Stimulated activated CD4-positive, alpha-beta T cell treated with anti-CD3 and anti-CD28 coated beads, Interleukin-4, amount 100 ng/mL, for 24 hours (primary cell): ENCODE results near the gene FBXO22.
"Not testable (repeated sequence)": the region's sequence is repeated elsewhere in the genome, so short reads cannot be mapped to it uniquely, and the experiment has no call there.

Source experiments
- DNase-seq: peaks from one replicate; pipeline ENCODE4 v3.0.0-alpha.2; 2020

Gene FBXO22

DNA sequence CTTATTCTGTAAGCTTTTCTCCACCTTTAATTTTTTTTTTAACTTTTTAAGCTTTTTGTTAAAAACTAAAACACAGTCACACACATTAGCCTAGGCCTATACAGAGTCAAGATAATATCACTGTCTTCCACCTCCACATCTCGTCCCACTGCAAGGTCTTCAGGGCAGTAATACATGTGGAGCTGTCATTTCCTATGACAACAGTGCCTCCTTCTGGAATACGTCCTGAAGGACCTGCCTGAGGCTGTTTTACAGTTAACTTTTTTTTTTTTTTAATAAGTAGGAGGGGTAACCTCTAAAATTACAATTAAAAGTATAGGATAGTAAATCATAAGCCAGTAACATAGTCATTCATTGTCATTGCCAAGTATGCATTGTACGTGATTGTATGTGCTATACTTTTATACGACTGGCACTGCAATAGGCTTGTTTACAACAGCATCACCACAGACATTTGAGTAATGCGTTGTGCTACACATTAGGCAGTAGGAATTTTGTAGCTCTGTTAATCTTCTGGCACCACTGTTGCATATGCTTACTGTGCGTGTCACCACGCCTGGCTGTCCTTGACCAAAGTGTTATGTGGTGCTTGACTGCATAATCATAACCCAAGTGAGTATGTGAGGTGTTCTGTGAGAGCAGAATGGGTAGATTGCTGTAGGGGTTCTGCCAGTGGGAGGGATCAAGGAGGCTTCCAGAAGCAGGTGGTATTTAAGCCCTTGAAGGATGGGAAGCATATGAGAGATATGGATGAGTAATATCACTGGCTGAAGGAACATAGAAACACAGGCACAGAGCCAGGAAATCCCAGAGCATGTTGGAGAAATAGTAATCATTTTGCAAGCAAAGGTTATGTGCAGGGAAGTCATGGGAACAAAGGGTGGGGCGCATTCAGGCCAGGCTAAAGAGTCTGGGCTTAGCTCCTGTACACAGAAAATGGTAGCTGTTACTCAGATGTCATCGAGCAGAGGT lies 18.3 kb downstream of the FBXO22 start:
- DNase-seq, result no peak

DNA sequence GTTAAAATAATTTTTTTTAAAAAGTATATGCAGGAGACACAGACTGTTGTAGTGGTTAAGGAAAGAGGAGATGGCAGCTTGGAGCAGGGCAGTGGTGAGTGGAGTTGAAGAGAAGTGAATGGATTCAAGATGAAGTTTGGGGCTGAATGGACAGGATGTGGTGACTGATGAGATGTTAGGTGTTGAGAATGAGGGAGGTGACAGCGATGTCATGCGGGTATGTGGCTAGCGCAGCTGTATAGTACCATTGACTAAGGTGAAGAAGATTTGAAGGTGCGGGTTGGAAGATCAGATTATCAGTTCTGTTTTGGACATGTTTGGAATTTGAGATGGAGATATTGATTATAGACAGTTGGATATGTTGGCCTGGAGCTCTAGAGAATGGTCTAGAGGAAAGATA lies 20.1 kb downstream of the FBXO22 start:
- no peak for DNase-seq

DNA sequence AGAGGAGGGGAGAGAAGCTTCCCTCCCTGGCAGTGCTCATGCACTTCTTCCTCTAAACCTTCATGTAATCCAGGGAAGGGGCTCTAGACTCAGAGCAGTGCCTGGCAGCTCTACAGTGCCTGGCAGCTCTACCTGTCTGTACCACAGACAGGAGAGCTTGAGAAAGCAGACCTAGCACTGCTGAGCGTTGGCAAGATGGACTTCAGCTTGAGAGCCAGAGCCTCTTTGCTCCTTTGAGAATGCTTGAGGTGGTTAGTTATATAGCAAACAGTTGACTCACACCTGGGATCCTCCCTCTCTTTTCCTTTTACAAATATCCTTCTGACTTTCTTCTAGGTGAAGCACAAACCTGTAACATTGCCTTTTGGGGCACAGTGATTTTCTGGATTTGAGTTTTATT lies 20.9 kb downstream of the FBXO22 start:
- DNase-seq, result no peak

DNA sequence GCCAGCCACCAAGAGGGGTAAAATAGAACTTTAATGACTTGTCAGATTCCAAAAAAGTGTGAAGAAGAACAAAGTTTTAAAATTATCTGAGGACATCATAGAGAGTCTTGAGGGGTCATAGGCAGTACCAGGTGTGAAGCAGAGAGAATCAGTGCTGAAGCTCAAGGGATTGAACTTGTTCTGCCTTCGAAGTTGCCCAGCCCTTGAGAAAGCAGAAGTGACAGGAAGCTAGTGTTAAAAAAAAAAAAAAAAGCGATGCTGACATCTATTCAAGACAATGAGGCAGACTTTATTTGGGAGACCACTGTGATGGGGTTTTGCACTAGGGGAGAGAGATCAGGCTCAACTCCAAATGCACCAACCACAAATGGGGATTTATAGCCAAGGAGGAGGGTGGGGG lies 21.8 kb downstream of the FBXO22 start:
- no peak for DNase-seq

DNA sequence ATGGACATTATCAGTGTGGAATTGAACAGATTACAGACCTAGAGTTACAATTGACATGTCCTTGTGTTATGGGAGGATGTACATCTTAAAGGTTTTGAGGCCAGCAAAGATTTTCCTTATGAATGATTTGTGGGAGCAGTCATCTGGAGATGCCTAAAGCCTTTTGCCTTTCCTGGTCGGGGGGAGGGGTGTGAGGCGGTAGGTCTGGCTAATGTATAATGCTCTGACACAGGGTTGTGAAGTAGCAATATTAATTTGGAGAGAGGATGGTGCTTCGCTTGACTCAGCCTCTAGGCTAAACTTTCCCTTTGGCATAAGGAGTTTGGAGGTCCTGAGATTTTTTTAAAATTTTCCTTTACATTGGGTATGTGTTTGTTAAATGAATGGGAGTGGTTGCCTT lies 23.3 kb downstream of the FBXO22 start:
- DNase-seq, result no peak

- DNase-seq, result no peak
These were observed 23.9 kb downstream of the FBXO22 start for GRCh38 chr15:75927601-75928000.

DNA sequence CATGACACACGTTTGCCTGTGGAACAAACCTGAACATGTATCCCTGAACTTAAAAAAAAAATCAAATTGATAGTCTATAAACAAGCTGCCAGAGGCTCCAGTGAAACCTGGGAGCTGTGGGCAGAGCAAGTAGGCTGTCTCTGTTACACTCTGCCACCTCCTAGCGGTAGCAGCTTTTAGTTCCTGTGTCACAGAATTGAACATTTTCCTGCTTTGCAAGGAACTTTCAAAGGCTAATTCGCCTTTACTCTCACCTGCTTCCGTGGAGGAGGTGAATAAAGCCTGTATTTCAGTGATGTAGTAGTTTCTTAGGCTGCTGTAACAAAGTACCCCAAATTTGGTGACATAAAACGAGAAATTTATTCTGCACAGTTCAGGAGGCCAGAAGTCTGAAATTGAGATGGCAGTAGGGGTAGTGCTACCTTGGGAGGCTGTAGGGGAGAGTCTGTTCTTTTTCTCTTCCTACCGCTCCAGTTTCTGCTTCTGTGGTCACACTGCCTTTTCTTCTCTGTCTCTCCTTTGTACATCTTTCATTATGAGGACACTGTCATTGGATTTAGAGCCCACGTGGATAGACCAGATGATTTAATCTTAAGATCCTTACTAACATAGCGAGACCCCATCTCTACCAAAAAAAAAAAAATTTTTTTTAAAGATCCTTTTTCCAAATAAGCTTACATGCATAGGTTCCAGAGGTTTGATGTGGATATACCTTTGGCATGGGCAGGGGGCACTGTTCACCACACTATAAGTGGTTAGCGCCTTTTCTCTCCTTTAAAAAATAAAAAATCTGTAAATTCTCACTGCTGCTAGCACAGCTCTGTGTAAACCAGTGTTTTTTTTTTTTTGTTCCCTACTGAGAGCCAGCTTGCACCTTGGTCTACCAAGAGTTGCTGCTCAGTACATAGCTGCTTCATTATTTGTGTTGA lies 25.3 kb downstream of the FBXO22 start:
- no peak for DNase-seq

GRCh38 chr15:75929799-75930565 lies 26.3 kb downstream of the FBXO22 start:
- DNase-seq, result no peak

GRCh38 chr15:75930866-75931265 lies 27.2 kb downstream of the FBXO22 start:
- no peak for DNase-seq

GRCh38 chr15:75942464-75942863 lies 38.8 kb downstream of the FBXO22 start:
- no peak for DNase-seq

- DNase-seq, result no peak
These were observed 39.6 kb downstream of the FBXO22 start for GRCh38 chr15:75943246-75943645.

- DNase-seq, result no peak
These were observed 40.1 kb downstream of the FBXO22 start for GRCh38 chr15:75943713-75944215.

DNA sequence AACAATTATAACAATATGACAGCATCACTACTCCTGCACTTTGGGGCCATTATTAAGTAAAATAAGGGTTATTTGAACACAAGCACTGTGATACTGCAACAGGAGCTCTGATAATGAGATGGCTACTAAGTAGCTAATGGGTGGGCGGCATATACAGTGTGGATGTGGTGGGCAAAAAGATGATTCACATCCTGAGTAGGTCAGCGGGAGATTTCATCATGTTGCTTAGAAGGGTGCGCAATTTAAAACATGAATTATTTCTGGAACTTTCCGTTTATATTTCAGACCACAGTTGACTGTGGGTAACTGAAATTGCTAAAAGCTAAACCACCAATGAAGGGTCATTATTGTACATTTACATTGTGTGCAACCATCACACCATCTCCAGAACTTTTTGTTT lies 42.3 kb downstream of the FBXO22 start:
- no peak for DNase-seq

- no peak for DNase-seq
These were observed 43.4 kb downstream of the FBXO22 start for GRCh38 chr15:75947092-75947491.

DNA sequence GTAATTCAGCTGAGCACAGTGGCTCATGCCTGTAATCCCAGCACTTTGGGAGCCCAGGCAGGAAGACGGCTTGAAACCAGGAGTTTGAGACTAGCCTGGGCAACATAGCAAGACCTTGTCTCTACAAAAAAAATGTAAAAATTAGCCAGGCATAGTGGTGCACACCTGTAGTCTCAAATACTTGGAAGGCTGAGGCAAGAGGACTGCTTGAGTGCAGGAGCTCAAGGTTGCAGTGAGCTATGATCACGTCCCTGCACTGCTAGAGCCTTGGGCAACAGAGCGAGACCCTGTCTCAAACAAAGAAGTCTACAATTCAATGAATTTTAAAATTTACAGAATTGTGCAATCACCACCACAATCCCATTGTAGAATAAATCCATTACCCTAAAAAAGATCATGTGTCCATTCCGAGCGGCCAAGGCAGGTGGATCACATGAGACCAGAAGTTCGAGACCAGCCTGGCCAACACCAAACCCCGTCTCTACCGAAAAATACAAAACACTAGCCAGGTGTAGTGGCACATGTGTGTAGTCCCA lies 45.2 kb downstream of the FBXO22 start:
- no peak for DNase-seq

DNA sequence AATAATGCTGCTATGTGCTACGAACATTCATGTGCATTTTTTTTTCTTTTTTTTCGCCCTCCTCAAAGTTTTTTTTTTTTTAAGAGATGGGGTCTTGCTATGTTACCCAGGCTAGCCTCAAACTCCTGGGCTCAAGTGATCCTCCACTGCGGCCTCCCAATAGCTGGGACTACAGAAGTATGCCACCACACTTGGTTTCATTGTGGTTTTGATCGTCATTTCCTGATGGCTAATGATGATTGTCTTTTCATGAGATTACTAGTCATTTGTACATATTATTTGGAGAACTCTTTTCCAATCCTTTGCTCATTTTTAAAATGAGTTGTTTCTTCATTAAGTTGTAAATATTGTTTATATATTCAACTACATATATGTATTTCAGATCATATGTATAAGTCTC lies 48.8 kb downstream of the FBXO22 start:
- no peak for DNase-seq

GRCh38 chr15:75955720-75956119 lies 52.0 kb downstream of the FBXO22 start:
- DNase-seq, result no peak

DNA sequence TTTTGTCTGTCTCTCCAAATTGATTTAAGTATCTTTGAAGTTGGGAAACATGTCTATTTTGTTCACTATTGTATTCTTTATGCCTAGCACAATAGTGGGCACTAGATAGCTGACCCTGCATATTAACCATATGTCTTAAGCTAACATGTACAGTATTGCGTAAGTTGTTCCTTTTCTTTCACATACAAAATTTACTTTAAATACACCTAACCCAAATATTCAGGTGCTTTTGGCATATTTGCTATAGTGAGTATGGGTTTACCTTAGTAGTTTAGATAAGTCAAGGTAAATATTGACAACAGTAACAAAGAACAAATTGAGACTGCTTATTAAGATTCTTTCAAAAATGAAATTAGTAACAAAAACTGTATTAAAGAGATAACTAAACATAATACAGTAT lies 57.7 kb downstream of the FBXO22 start:
- DNase-seq, result no peak

GRCh38 chr15:75966073-75966472 lies 62.4 kb downstream of the FBXO22 start:
- no peak for DNase-seq

GRCh38 chr15:75976766-75977165 lies 73.1 kb downstream of the FBXO22 start:
- not testable (repeated sequence) for DNase-seq

- no peak for DNase-seq
These were observed 77.6 kb downstream of the FBXO22 start for GRCh38 chr15:75981149-75981815.

DNA sequence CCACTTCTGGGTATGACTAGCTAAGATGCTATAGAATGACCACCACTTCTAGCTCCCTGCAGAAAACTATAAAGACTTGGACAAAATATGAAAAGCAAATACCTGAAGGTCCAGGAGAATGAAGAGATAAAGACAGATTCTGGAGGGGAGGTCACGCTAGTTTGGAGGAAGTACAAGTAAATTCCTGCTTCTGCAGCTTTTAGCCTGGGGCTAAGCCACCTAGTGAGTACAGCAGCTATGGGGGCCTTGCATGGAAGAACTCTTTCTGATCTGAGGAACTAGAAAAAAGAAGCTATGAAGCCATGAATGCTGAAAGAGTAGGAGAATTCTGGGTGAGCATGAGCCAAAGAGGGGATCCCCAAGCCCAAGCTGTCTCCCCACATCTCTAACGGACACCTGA lies 78.8 kb downstream of the FBXO22 start:
- DNase-seq, result no peak
